GM10847 (cell line): ENCODE data around the gene GPC6.

Source experiments
- POLR2A ChIP-seq: IDR thresholded peaks from 2 replicates; pipeline ENCODE4 v1.6.1; 2011; ENCODE audit not compliant: insufficient read length; ENCODE audit errors: extremely low read depth

The GPC6 gene

DNA sequence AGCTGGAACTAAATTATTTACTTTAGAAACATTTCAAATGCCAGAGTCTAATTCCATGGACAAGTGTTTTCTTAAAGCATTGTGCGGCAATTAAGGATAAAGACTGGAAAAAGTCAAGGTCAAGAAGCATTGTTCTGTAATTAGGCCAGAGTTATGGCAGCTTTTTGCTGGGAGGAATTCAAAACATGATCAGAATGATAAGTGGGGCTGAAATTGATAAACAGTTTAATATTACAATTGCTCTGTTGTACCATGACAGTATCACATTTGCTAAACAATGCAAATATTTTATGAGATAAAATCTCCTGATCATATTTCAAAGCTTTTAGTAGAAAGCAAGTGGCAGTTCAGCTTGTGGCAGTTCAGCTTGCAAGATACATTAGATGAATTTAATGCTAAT, 513.7 kb downstream of the GPC6 start:
- no peak for TF ChIP-seq POLR2A

GRCh38 chr13:93744033-93744432, 517.4 kb downstream of the GPC6 start:
- TF ChIP-seq POLR2A = no peak

DNA sequence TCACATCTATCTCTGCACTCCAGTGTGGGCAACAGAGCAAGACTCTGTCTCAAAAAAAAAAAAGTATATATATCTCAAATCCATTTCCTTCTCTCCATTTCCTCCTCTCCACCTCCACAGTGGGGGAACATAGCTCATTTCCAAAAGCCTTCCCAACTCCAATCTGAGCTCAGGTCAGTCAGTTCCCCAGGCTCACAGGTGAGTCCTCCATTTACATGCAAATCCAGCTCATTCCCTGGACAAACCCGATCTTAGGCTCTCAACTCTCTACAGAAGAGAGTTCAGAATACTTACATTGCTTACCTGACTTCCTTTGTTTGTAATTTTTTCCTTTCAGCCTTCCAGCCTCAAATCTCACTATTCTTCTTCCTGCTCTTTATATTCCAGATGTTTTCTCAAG, 518.3 kb downstream of the GPC6 start:
- TF ChIP-seq POLR2A = no peak

DNA sequence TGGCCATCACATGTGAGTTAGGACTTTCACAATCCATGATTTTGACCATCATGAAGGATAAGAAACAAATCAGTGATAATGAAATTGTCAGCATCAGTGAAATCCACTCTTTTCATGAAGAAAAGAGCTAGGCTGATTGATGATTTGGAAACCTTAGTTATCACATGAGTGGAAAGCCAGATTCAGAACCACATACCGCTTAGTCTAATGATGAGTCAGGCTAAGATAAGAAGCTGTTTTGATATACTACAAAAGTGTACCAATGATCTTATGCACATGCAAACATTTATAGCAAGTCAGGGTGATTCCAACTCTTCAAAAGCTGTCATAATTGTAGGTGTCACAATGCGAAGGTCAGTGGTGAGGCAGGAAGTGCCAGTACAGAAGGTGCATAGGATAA, 519.3 kb downstream of the GPC6 start:
- no peak for TF ChIP-seq POLR2A

DNA sequence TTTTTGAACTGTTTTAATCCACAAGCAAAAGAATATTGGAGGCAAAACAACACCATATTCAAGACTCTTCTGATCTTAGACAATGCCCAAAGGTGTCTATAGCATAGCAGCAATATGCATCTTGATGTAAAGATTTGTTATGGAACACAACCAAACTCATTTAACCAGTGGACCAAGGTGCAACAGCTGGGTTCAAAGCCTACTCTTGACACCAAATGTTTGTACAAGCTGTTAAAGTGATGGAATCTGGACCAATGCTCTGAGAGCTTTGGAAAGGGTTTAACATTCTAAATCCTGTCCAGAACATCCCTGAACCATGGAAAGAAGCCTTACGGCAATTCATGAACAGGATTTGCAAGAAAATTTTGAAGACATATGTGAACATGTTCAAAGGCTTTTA, 520.0 kb downstream of the GPC6 start:
- TF ChIP-seq POLR2A = no peak

GRCh38 chr13:93750676-93751075, 524.1 kb downstream of the GPC6 start:
- TF ChIP-seq POLR2A = no peak

- TF ChIP-seq POLR2A = no peak
These were observed 524.5 kb downstream of the GPC6 start for GRCh38 chr13:93751117-93751516.

GRCh38 chr13:93752541-93752940, 525.9 kb downstream of the GPC6 start:
- no peak for TF ChIP-seq POLR2A

- TF ChIP-seq POLR2A = no peak
These were observed 527.0 kb downstream of the GPC6 start for GRCh38 chr13:93753639-93754038.

DNA sequence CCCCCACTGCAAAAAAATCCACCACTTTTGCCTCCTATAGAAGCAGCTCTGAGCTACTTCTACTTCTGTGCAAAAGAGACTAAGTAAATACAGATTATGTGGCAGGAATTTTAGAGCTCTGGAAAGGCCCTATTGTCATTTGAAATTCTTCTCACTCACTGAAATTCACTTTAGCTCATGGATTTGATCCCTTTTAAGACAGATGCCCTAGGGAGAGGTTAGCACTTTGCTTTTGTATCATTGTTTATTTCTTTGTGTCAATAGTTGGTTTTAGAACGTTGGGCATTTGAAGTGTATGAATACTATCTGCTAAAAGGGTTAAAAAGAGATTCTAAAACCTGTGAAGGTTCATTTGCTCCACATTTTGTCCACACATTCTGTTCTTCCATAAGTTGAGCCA, 528.7 kb downstream of the GPC6 start:
- no peak for TF ChIP-seq POLR2A

DNA sequence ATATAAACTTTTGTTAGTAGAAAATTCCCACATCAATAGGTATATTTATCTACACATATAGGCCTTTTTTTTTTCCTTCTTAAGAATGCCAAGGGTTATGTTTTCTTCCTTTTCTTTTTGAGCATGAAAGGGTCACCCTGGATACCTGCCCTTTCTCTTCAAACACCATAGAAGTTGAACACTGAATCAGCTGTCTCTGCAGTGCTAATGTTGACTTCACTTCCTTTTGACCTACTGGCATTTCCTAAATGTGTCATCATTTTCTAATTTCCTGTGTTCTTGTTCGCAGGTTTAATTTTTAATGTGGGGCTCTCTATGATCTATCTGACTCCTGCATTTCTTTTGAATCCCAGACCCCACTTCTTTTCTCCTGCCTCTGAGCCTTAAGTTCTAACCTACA, 532.0 kb downstream of the GPC6 start:
- no peak for TF ChIP-seq POLR2A

DNA sequence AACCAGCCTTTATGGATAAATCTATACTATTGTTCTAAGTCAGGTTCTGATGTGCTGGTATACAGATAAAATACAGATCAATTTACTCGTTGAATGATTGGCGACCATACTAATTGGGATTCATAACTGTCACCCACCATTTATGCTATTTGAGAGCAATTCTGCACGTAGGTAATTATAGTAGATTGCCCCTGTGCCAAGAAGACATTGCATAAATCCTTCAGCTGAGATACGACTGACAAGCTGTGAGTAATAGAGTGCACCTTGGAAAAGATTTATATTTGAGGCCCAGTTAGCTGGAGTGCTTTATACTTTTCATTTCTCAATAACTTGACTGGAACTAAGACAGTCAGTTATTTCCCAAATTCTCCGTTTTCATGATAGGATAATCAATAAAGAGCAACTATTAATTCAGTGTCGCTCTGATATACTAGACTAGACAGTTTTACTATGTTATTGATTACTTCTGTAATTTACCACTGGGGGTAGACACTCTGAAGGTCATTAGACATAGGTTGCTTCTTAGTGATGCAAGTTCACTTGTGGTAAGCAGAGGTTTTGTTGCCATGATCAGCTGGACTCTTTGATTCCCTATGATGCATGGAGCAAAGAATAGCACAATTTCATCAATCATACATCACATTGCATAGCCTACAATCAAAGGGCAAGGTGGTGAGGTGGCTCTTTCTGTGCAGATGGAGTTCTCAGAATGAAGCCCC, 536.3 kb downstream of the GPC6 start:
- no peak for TF ChIP-seq POLR2A

DNA sequence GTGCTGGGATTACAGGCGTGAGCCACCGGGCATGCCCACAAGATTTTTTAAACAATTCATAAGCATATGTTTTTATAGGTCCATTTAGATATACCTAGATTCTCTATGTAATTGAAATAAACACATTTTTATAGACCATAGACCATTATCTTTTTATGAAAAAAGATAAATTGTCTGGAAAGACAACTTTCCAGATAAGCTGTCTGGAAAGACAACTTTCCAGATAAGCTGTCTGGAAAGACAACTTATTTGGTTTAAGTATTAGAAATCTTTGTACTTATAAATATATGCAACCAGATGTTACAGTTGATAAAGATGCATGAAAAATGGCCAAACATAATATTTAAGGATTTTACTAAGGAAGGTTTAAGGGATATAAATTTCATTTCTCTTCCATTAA, 538.5 kb downstream of the GPC6 start:
- TF ChIP-seq POLR2A = no peak

- TF ChIP-seq POLR2A = no peak
These were observed 539.2 kb downstream of the GPC6 start for GRCh38 chr13:93765811-93766210.

DNA sequence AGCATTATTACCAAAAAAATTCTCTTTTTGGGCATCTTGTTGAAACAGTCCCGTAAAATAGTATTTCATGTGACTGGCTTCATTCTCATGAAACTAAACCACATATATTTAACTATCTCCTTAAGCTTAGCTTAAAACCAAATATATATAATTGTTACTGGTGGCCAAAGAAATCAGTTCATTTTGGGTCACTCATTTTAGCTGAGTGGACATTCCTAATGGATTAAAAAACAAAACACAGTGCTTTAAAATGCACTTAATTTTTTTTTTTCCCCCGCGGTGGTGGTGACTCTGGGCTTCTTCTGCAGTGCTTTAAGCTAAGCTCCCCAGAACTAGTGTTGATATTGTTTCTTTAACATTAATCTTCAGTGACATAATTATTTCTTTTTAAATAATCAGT, 540.1 kb downstream of the GPC6 start:
- no peak for TF ChIP-seq POLR2A

DNA sequence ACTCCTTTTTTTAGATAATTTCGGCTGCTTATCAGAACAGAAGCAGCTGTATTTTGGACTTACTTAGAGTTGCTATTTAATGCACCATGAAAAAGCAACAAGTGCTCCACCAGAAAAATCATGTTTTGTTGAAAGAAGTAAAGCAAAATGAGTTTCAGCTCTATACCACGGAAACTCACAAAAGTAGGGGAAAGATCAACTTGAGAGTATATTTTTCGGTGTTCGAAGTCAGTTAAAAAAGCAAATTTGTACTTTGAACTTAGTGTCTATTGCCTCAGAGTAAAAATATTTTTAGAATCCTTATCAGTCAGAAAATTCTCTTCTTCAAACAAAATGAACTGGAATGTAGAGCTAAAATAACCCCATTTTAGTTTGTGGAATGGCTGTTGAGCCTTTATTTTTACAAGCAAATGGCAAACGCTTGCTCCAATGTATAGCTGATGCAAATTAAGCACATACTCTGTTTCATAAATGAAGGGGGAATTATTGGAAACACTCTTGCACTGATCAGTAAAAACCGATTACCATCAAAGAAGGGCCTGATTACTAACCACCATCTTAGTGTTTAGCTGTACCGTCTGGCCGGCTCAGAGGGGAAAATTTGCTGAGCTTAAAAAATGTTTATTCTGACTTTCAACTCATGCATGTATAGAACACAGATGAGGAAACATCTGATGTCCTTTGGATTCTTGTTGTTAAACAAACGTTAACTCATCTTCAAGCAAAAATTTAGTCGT, 540.7 kb downstream of the GPC6 start:
- no peak for TF ChIP-seq POLR2A

GRCh38 chr13:93767917-93768409, 541.4 kb downstream of the GPC6 start:
- TF ChIP-seq POLR2A = no peak

DNA sequence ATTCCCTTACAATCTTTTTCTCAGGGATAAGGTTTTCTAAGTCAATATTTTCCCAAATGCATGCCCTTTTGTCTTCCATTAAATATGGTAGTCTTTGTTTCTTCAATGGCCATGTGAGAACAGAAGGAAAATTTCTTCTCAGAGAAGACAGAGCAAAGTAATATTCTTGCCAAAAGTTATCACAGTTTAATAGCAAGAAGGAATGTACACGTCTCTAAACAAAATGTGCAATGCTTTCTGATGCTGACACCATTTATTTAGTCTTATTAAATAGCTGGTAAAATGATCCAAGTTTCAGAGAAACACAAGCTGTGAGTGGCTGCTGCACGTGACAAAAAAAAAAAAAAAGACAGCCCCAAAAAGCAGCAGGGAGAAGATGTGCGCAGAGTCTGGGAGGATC, 542.5 kb downstream of the GPC6 start:
- TF ChIP-seq POLR2A = no peak
